Amniotic stem cell (primary cell): ENCODE data around the gene CTLA4.

Experiments
- DNase-seq: peaks from one replicate; lab custom pipeline; 2025; lab: John Stamatoyannopoulos, UW

CTLA4 gene

GRCh38 chr2:203867561-203868200 lies at the start of gene CTLA4:
CTLA4 (plus strand) TSS chr2:203867771; CDS start chr2:203867943, 172 bp downstream.
- DNase-seq = no peak

- no peak for DNase-seq
Measured at GRCh38 chr2:203818656-203819055, 48.9 kb upstream of the CTLA4 start.

- DNase-seq = no peak
Measured at GRCh38 chr2:203819434-203820133, 48.0 kb upstream of the CTLA4 start.

GRCh38 chr2:203820969-203821368 lies 46.6 kb upstream of the CTLA4 start:
- no peak for DNase-seq

GRCh38 chr2:203822240-203822639 lies 45.3 kb upstream of the CTLA4 start:
- no peak for DNase-seq

GRCh38 chr2:203823173-203823572 lies 44.4 kb upstream of the CTLA4 start:
- DNase-seq = no peak

- no peak for DNase-seq
Measured at GRCh38 chr2:203824057-203824456, 43.5 kb upstream of the CTLA4 start.

GRCh38 chr2:203824603-203825002 lies 43.0 kb upstream of the CTLA4 start:
- DNase-seq = no peak

- no peak for DNase-seq
Measured at GRCh38 chr2:203826704-203827103, 40.9 kb upstream of the CTLA4 start.

GRCh38 chr2:203830304-203831055 lies 37.1 kb upstream of the CTLA4 start:
- no peak for DNase-seq

GRCh38 chr2:203835420-203835819 lies 32.2 kb upstream of the CTLA4 start:
- DNase-seq = no peak

GRCh38 chr2:203835892-203836800 lies 31.4 kb upstream of the CTLA4 start:
- DNase-seq = no peak

- no peak for DNase-seq
Measured at GRCh38 chr2:203840655-203841205, 26.8 kb upstream of the CTLA4 start.

- DNase-seq = no peak
Measured at GRCh38 chr2:203841654-203842053, 25.9 kb upstream of the CTLA4 start.

- no peak for DNase-seq
Measured at GRCh38 chr2:203842373-203842772, 25.2 kb upstream of the CTLA4 start.

GRCh38 chr2:203846490-203847105 lies 21.0 kb upstream of the CTLA4 start:
- DNase-seq = no peak

GRCh38 chr2:203849010-203849409 lies 18.6 kb upstream of the CTLA4 start:
- no peak for DNase-seq

- DNase-seq = no peak
Measured at GRCh38 chr2:203852760-203853159, 14.8 kb upstream of the CTLA4 start.

- no peak for DNase-seq
Measured at GRCh38 chr2:203853271-203853670, 14.3 kb upstream of the CTLA4 start.

GRCh38 chr2:203853722-203854121 lies 13.8 kb upstream of the CTLA4 start:
- no peak for DNase-seq

GRCh38 chr2:203855274-203855673 lies 12.3 kb upstream of the CTLA4 start:
- DNase-seq = no peak
